ENCODE results near the gene WWTR1. TPM values are rescaled to one million over a fixed set of nuclear protein-coding genes. Genes with fewer than 3 reads are reported as not detected.

WWTR1 gene
- total RNA-seq, 1 donor from 2014 or later = 137 TPM

DNA sequence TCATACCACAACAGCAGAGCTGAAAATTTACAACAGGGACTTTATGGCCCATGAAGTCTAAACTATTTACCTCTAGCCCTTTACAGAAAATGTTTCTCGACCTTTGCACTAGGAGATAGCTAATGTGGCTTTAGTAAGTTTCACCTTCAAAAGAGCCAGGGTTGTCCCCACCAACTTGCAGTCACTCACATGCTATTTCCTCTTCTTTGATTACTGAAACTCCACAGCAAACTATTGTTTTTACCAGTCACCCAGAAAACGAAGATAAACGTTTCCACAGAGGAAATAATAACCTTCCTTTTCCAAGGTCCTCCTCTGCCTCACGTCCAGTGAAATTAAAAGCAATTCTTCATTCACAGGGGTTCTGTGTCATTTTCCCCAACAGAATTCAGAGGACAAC lies 48.2 kb downstream of the WWTR1 start:
- Mint-ChIP-seq H3K4me1 (ENCODE audit: unreplicated experiment) (peaks cover 83% of the 10 kb centered on the region), H3K36me3 (ENCODE audit: low read depth, unreplicated experiment) (peaks cover 42% of the 10 kb centered on the region), H3K27ac (ENCODE audit: unreplicated experiment) (peak overlapping the region; percentile 84), H3K4me3 (ENCODE audit: unreplicated experiment) (no peak overlapping the region), H3K27me3 (ENCODE audit: unreplicated experiment) (peaks cover 8% of the 10 kb centered on the region), H3K9me3 (ENCODE audit: unreplicated experiment) (no peaks in the 10 kb centered on the region)
- no peak for DNase-seq (ENCODE audit: low spot score)
- TF ChIP-seq, protein P1, sequence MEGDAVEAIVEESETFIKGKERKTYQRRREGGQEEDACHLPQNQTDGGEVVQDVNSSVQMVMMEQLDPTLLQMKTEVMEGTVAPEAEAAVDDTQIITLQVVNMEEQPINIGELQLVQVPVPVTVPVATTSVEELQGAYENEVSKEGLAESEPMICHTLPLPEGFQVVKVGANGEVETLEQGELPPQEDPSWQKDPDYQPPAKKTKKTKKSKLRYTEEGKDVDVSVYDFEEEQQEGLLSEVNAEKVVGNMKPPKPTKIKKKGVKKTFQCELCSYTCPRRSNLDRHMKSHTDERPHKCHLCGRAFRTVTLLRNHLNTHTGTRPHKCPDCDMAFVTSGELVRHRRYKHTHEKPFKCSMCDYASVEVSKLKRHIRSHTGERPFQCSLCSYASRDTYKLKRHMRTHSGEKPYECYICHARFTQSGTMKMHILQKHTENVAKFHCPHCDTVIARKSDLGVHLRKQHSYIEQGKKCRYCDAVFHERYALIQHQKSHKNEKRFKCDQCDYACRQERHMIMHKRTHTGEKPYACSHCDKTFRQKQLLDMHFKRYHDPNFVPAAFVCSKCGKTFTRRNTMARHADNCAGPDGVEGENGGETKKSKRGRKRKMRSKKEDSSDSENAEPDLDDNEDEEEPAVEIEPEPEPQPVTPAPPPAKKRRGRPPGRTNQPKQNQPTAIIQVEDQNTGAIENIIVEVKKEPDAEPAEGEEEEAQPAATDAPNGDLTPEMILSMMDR (IDR thresholded peaks at IDR 0.05; ENCODE audit: unreplicated experiment) = no peak

DNA sequence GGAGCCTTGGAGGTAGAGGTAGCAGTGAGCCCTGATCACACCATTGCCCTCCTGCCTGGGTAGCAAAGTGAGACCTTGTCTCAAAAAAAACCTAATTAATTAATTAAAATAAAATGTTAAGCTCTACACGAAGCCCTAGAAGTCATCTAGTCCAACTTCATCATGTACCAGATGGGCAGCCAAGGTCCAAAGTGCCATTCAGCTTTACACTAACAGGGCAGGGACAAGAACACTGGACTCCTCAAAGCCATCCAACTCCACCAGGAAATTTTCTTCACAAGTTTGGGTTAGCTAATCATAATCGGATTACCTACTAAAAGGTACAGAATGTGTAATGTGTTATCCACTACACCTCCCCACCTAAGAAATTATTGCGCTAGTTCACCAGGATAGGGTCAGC lies 48.8 kb downstream of the WWTR1 start:
- TF ChIP-seq, protein P1 (IDR thresholded peaks at IDR 0.05; ENCODE audit: unreplicated experiment) = no peak
- DNase-seq (ENCODE audit: low spot score) = no peak
- no peak overlapping the region for H3K4me3 Mint-ChIP-seq (ENCODE audit: unreplicated experiment)
- peaks cover 45% of the 10 kb centered on the region for H3K36me3 Mint-ChIP-seq (ENCODE audit: low read depth, unreplicated experiment)
- peaks cover 83% of the 10 kb centered on the region for H3K4me1 Mint-ChIP-seq (ENCODE audit: unreplicated experiment)
- no peaks in the 10 kb centered on the region for H3K9me3 Mint-ChIP-seq (ENCODE audit: unreplicated experiment)
- H3K27me3 Mint-ChIP-seq (ENCODE audit: unreplicated experiment) = peaks cover 9% of the 10 kb centered on the region
- peak overlapping the region; percentile 72 for H3K27ac Mint-ChIP-seq (ENCODE audit: unreplicated experiment)

DNA sequence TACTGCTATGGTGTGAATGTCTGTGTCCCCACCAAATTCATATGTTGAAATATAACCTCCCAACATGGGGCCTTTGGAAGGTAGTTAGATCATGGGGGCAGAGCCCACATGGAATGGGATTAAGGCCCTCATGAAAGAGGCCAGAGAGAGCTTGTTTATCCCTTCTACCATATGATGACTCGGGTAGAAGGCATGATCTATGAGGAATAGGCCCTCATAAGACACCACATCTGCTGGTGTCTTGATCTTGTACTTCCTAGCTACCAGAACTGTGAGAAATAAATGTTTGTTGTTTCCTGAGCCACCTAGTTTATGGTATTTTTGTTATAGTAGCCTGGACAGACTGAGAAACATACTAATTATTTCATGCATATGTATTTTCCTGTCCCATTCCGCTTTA lies 51.9 kb downstream of the WWTR1 start:
- Mint-ChIP-seq H3K4me1 (ENCODE audit: unreplicated experiment) (peaks cover 76% of the 10 kb centered on the region), H3K27ac (ENCODE audit: unreplicated experiment) (peak overlapping the region; percentile 32), H3K4me3 (ENCODE audit: unreplicated experiment) (no peak overlapping the region), H3K27me3 (ENCODE audit: unreplicated experiment) (peaks cover 5% of the 10 kb centered on the region), H3K9me3 (ENCODE audit: unreplicated experiment) (no peaks in the 10 kb centered on the region), H3K36me3 (ENCODE audit: low read depth, unreplicated experiment) (peaks cover 29% of the 10 kb centered on the region)
- DNase-seq (ENCODE audit: low spot score) = no peak
- TF ChIP-seq, protein P1 (IDR thresholded peaks at IDR 0.05; ENCODE audit: unreplicated experiment) = no peak

DNA sequence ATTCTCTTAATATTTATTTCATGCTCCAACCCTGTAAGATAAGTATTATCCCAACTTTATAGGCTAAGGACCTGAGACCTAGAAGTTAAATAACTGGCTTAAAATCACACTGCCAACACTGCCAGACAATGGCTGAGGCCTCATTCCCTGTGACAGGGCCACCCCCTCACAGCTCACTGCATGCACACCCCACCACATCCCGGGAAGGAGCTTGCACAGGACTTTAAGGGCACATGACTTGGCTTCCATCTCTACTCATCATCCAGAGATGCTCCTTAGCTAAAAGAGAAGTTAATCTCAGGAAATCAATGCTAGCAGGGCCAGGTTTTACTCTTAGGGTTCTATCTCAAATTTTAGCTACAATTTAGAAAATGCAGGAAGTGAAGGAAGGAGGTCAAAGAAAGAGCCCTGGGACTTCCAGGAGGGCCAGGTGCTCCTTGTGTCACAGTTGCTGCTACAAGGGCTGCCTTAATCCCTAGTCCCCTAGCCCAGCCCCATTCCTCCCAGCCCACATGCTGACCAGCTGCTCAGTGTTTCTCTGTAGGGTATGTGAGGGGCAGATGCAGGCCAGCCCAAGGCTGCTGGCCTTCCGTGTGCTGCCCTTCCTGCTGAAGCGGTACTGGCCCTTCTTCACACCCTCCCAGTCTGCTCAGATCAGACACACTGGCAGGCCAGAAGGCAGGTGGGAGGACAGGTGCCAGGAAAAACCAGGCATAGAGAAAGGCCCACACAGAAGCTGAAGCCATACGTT lies 53.5 kb downstream of the WWTR1 start:
- TF ChIP-seq, protein P1 (IDR thresholded peaks at IDR 0.05; ENCODE audit: unreplicated experiment) = no peak
- H3K27ac Mint-ChIP-seq (ENCODE audit: unreplicated experiment) = peak overlapping the region; percentile 36
- H3K4me1 Mint-ChIP-seq (ENCODE audit: unreplicated experiment) = peaks cover 67% of the 10 kb centered on the region
- H3K36me3 Mint-ChIP-seq (ENCODE audit: low read depth, unreplicated experiment) = peaks cover 25% of the 10 kb centered on the region
- peaks cover 5% of the 10 kb centered on the region for H3K27me3 Mint-ChIP-seq (ENCODE audit: unreplicated experiment)
- H3K4me3 Mint-ChIP-seq (ENCODE audit: unreplicated experiment) = no peak overlapping the region
- DNase-seq (ENCODE audit: low spot score) = no peak
- no peaks in the 10 kb centered on the region for H3K9me3 Mint-ChIP-seq (ENCODE audit: unreplicated experiment)
